ENCODE results near the gene SPTLC3. TPM values are rescaled to one million over a fixed set of nuclear protein-coding genes. Genes with fewer than 3 reads are reported as not detected.
A peak's percentile ranks its signal among the peaks of the same experiment; 100 is the strongest.

Gene SPTLC3
- total RNA-seq, 2 experiments from 2014 or later, result 1.1 to 1.3 TPM

DNA sequence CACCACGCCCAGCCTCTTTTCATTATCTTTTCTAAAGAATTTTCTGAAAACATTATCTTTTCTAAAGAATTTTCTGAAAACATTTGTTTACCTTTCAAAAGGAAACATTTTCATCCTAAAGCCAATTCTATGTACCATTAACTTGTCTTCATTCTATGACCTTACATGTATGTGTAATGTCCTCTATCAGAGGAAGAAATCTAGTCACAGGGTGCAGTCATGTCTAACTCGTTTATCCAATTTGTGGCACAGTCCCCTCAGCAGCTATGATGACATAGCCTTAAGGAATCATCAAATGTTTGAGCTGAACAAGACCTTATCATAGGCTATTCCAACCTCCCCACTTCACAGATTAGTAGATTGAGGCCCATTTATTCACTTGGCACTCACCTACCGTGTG lies 21.5 kb upstream of the SPTLC3 start:
- intact Hi-C loops (cut with DNase I, micrococcal nuclease), result no loop called here
- ATAC-seq, result no peak

DNA sequence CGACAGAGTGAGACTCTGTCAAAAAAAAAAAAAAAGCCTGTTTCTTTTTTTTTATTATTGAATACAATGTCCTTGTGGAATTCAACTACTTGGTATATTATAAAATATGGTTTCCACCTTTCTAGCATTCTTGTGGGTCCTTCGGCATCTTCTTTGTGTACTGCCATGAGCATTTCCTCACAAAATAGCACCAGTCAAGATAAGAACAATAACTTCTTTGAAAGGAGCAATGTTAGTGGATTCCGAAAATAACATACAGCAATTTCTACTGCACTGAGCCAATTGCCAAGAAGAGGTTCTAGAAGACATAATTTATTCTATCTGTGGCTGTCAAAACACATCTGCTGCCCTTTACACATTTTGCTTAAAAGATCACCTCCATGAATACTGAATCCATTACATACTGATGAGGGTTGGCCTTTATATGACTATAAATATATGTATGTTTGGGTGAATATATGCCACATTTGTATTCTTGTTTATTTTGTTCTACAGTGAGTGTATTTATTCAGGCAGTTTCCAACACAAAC lies 19.1 kb upstream of the SPTLC3 start:
- ChIA-PET CTCF (no interaction called here), POLR2A (no interaction called here)
- no peak for DNase-seq
- H3K36me3 Mint-ChIP-seq (ENCODE audit: low read depth), result peaks cover under 1% of the 10 kb centered on the region
- H3K9me3 Mint-ChIP-seq (ENCODE audit: low read depth), result peaks cover 3% of the 10 kb centered on the region
- no peak overlapping the region for H3K27ac Mint-ChIP-seq
- H3K4me1 Mint-ChIP-seq, result no peaks in the 10 kb centered on the region
- intact Hi-C loops (cut with DNase I, micrococcal nuclease), result no loop called here
- no peak for ATAC-seq
- no peak overlapping the region for H3K4me3 Mint-ChIP-seq
- peaks cover 3% of the 10 kb centered on the region for H3K27me3 Mint-ChIP-seq

More for the DNA sequence above, 21.5 kb upstream of the SPTLC3 start:
- no peaks in the 10 kb centered on the region for H3K4me1 Mint-ChIP-seq
- ChIA-PET CTCF (no interaction called here), POLR2A (no interaction called here)
- H3K9me3 Mint-ChIP-seq (ENCODE audit: low read depth), result no peaks in the 10 kb centered on the region
- peaks cover 3% of the 10 kb centered on the region for H3K27me3 Mint-ChIP-seq
- H3K4me3 Mint-ChIP-seq, result no peak overlapping the region
- H3K27ac Mint-ChIP-seq, result no peak overlapping the region
- no peaks in the 10 kb centered on the region for H3K36me3 Mint-ChIP-seq (ENCODE audit: low read depth)
- no peak for DNase-seq

DNA sequence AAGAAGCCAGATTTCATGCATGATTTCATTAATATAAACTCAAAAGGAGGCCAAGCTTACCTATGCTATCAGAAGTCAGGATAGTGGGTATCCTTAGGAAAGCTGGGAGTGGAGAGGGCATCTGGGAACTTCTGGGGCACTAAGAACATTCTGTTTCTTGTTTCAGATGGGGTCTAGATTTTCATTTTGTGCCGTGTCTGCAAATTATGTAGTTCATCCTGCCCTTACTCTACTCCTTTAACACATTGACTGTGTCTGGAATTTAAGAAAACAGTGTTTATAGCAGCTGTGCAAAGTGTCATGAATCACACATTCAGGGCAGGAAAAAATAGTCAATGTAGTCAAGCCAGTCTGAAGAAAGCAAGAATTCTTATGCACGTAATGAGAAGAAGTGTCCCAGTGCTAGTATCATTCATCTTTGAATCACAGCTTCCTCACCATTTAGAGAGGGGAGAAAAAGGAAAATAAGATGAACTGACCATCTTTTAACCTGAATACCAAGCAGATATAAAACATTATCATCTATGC lies 11.6 kb upstream of the SPTLC3 start:
- no peaks in the 10 kb centered on the region for H3K27me3 Mint-ChIP-seq
- DNase-seq, result no peak
- no peak overlapping the region for H3K4me3 Mint-ChIP-seq
- ChIA-PET POLR2A (no interaction called here), CTCF (no interaction called here)
- peaks cover 3% of the 10 kb centered on the region for H3K36me3 Mint-ChIP-seq (ENCODE audit: low read depth)
- intact Hi-C loops (cut with DNase I, micrococcal nuclease), result no loop called here
- H3K4me1 Mint-ChIP-seq, result no peaks in the 10 kb centered on the region
- peaks cover 5% of the 10 kb centered on the region for H3K9me3 Mint-ChIP-seq (ENCODE audit: low read depth)
- no peak overlapping the region for H3K27ac Mint-ChIP-seq
- ATAC-seq, result no peak

DNA sequence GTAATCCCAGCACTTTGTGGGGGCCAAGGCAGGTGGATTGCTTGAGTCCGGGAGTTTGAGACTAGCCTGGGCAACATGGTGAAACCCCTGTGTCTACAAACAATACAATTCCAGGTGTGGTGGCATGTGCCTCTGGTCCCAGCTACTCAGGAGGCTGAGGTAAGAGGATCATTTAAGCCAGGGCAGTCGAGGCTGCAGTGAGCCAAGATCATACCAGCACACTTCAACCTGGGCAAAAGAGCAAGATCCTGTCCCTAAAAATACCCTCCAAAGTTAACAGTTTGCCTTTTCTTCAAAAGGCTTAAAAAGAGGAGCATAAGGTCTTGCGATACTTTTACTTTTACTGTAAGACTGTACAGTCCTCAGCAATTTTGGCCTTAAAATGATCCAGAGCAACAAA lies 10.7 kb upstream of the SPTLC3 start:
- intact Hi-C loops (cut with DNase I, micrococcal nuclease), result no loop called here
- ChIA-PET CTCF (no interaction called here), POLR2A (no interaction called here)
- DNase-seq (no peak), ATAC-seq (no peak)
- H3K4me3 Mint-ChIP-seq, result no peak overlapping the region
- no peaks in the 10 kb centered on the region for H3K27me3 Mint-ChIP-seq
- no peaks in the 10 kb centered on the region for H3K4me1 Mint-ChIP-seq
- no peak overlapping the region for H3K27ac Mint-ChIP-seq
- peaks cover 3% of the 10 kb centered on the region for H3K36me3 Mint-ChIP-seq (ENCODE audit: low read depth)
- H3K9me3 Mint-ChIP-seq (ENCODE audit: low read depth), result peaks cover 5% of the 10 kb centered on the region

DNA sequence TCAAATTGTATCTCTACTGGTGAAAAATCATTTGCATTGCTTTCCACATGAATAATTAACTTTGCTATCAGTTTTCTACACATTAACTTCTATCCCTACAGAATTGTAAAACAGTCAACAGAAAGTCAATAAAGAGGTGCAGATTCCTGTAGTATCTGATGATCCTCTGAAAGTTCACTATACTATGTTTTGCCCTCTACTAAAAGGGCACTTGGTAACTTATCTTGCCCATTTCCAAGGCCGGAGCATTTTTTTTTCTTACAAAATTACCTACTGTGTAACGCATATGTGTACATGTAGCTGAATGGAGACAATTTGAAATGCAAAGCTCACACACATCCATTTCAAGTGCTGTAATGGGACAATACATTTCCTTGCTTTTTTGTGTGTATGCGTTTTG lies 9.6 kb upstream of the SPTLC3 start:
- Mint-ChIP-seq H3K4me1 (no peaks in the 10 kb centered on the region), H3K9me3 (ENCODE audit: low read depth) (peaks cover 5% of the 10 kb centered on the region), H3K27me3 (no peaks in the 10 kb centered on the region), H3K4me3 (no peak overlapping the region), H3K36me3 (ENCODE audit: low read depth) (peaks cover 3% of the 10 kb centered on the region), H3K27ac (no peak overlapping the region)
- POLR2A ChIA-PET, result no interaction called here
- intact Hi-C loops (cut with DNase I, micrococcal nuclease), result no loop called here
- ATAC-seq (no peak), DNase-seq (no peak)
- CTCF ChIA-PET, result interaction anchor here (0.6 kb wide), 1 partner anchor 447 kb away, joined by 3 read pairs; no protein-coding TSS in a partner anchor

DNA sequence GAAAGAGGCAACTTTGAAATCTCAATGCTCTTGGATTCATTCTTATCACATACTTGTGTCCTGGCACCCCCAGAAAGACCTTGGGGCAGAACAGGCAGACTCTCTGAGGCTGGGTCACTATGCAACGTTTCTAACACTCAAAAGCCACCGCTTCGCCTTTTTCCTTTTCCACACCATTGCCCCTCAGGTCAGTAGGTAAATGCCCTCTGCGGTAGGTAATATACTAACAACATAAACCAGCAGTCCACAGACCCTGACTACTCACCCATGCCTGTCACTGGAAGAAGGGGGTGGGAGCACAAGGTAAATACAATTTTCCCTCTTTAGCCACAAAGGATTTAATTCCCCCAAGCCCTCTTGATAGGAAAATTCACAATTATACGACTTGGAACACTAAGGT lies 6.5 kb upstream of the SPTLC3 start:
- H3K9me3 Mint-ChIP-seq (ENCODE audit: low read depth), result no peaks in the 10 kb centered on the region
- no peaks in the 10 kb centered on the region for H3K27me3 Mint-ChIP-seq
- no peak overlapping the region for H3K4me3 Mint-ChIP-seq
- DNase-seq (no peak), ATAC-seq (no peak)
- POLR2A ChIA-PET, result no interaction called here
- no peaks in the 10 kb centered on the region for H3K36me3 Mint-ChIP-seq (ENCODE audit: low read depth)
- H3K4me1 Mint-ChIP-seq, result no peaks in the 10 kb centered on the region
- H3K27ac Mint-ChIP-seq, result no peak overlapping the region
- intact Hi-C loops (cut with DNase I, micrococcal nuclease), result no loop called here
- CTCF ChIA-PET, result interaction anchor here (1.2 kb wide), 1 partner anchor 15 kb away, joined by 4 read pairs; no protein-coding TSS in a partner anchor

DNA sequence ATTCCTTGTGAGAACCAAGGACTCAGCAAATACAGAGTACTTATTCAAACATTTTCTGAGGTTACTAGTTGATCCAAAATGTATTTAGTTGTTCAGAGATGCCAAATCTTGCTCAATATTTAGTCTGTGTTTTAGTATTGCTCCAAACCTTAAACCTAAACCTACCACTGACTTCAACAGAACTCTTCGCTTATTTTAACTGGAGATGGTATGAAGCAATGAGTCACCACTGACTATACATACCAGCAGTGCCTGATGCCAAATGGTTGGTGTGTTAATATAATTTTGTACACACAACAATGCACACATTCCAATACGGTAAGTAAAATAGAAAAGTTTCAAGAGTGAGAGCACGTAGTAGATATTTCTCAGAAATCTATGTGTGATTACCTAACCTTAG lies 1.9 kb upstream of the SPTLC3 start:
- ChIA-PET POLR2A (no interaction called here), CTCF (interaction anchor here (1.0 kb wide), 1 partner anchor 81 kb away, joined by 6 read pairs; no protein-coding TSS in a partner anchor)
- H3K27ac Mint-ChIP-seq, result no peak overlapping the region
- H3K9me3 Mint-ChIP-seq (ENCODE audit: low read depth), result no peaks in the 10 kb centered on the region
- ATAC-seq (no peak), DNase-seq (no peak)
- intact Hi-C loops (cut with DNase I, micrococcal nuclease), result loop anchor here in 1 of 2 experiments (5.0 kb wide), 2 partner anchors 80 to 215 kb away; partner anchors contain the start of gene ISM1
- H3K4me3 Mint-ChIP-seq, result no peak overlapping the region
- no peaks in the 10 kb centered on the region for H3K36me3 Mint-ChIP-seq (ENCODE audit: low read depth)
- no peaks in the 10 kb centered on the region for H3K27me3 Mint-ChIP-seq
- H3K4me1 Mint-ChIP-seq, result peaks cover 35% of the 10 kb centered on the region

DNA sequence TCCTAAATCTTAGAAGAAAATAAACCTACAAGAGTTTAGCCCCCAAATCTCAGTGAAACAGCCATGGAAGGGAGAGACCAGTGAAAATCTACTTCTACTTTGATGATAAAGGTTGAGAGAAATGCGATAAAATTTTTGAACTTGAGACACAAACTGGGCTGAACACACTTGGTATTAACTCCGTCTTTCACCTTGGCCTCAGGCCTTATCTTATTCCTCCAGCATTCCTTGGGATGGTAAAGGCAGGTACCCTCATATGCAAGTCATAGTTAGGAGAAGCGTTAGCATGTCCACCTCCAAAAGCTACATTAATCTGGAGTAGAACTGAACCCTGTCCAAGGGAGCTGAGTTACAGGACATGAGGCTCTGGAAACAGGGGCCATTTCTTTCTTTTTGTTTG lies 1.2 kb upstream of the SPTLC3 start:
- Mint-ChIP-seq H3K27me3 (no peaks in the 10 kb centered on the region), H3K4me1 (peaks cover 36% of the 10 kb centered on the region), H3K27ac (no peak overlapping the region), H3K9me3 (ENCODE audit: low read depth) (no peaks in the 10 kb centered on the region), H3K4me3 (no peak overlapping the region), H3K36me3 (ENCODE audit: low read depth) (no peaks in the 10 kb centered on the region)
- DNase-seq, result no peak
- POLR2A ChIA-PET, result no interaction called here
- no peak for ATAC-seq
- intact Hi-C loops (cut with DNase I, micrococcal nuclease), result loop anchor here in 1 of 2 experiments (5.0 kb wide), 2 partner anchors 80 to 215 kb away; partner anchors contain the start of gene ISM1
- CTCF ChIA-PET, result interaction anchor here (1.0 kb wide), 1 partner anchor 82 kb away, joined by 6 read pairs; no protein-coding TSS in a partner anchor

DNA sequence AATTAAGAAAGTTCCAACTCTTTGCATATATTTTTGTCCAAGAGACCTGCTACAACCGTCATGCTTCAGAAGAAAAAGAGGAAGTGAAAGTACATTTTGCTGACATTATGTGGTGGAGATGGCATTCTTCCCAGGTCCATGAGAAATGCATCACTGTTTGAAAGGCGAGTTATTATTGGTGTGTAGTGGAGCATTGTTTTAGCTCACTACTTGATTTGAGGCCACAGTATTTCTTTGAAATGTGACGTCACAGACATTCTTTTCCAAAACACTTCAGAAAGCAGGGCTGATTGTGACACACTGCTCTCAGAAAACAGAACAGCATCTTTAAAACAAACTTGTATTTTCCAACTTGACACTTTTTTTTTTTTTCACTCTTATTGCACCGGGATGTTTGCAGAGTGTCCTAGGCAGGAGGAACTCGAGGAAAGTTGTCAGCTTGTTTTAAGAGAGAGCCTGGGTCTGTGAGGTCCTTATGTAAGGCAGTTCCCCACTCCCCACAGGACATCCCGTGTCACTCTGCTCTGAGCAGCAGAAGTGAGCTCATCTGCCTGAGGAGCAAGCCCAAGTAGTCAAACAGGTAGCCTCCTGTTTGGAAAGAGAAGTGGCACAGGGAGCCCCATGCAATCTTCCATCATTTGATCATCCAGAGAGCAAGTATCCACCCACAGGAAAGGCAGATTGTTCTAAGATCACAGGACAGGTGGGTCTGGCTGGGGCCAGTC lies 1.1 kb downstream of the SPTLC3 start:
- intact Hi-C loops (cut with DNase I, micrococcal nuclease), result loop anchor here in 1 of 2 experiments (5.0 kb wide), 2 partner anchors 83 to 212 kb away; partner anchors contain the start of gene ISM1
- Mint-ChIP-seq H3K4me1 (peaks cover 42% of the 10 kb centered on the region), H3K9me3 (ENCODE audit: low read depth) (no peaks in the 10 kb centered on the region), H3K27me3 (no peaks in the 10 kb centered on the region), H3K36me3 (ENCODE audit: low read depth) (no peaks in the 10 kb centered on the region), H3K27ac (peak overlapping the region; percentile 80), H3K4me3 (peak overlapping the region; percentile 70)
- POLR2A ChIA-PET, result interaction anchor here (0.6 to 0.7 kb wide), 2 partner anchors 20 to 491 kb away, joined by 4 to 7 read pairs; no protein-coding TSS in a partner anchor
- DNase-seq, result peak; percentile 22
- peak; percentile 76 for ATAC-seq
- CTCF ChIA-PET, result interaction anchor here (0.6 kb wide), 1 partner anchor 108 kb away, joined by 3 read pairs; no protein-coding TSS in a partner anchor

DNA sequence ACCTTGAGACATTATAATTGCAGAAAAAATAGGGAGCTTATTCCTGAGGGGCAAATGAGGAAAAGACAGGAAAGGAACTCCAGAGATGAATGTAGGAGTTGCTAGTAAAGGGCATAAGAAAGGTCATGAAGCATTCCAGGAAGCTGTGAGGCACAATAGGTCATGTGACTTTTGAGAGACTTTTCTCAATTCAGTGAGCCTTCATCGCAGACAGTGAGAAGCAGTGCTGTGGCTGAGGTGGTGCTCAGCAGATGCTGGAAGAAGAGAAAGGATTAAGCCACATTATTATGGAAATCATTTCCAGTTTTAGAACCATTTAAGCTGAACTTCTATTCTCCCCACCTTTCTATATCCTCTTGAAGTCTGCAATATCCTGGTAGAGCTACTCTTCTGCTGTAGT lies 4.1 kb downstream of the SPTLC3 start:
- no peak overlapping the region for H3K4me3 Mint-ChIP-seq
- no peaks in the 10 kb centered on the region for H3K27me3 Mint-ChIP-seq
- H3K4me1 Mint-ChIP-seq, result peaks cover 39% of the 10 kb centered on the region
- POLR2A ChIA-PET, result no interaction called here
- peaks cover 3% of the 10 kb centered on the region for H3K9me3 Mint-ChIP-seq (ENCODE audit: low read depth)
- intact Hi-C loops (cut with DNase I, micrococcal nuclease), result no loop called here
- H3K27ac Mint-ChIP-seq, result peak overlapping the region; percentile 24
- DNase-seq, result no peak
- no peaks in the 10 kb centered on the region for H3K36me3 Mint-ChIP-seq (ENCODE audit: low read depth)
- no peak for ATAC-seq
- CTCF ChIA-PET, result interaction anchor here (0.7 to 0.9 kb wide), 2 partner anchors 41 to 226 kb away, joined by 3 read pairs; no protein-coding TSS in a partner anchor

DNA sequence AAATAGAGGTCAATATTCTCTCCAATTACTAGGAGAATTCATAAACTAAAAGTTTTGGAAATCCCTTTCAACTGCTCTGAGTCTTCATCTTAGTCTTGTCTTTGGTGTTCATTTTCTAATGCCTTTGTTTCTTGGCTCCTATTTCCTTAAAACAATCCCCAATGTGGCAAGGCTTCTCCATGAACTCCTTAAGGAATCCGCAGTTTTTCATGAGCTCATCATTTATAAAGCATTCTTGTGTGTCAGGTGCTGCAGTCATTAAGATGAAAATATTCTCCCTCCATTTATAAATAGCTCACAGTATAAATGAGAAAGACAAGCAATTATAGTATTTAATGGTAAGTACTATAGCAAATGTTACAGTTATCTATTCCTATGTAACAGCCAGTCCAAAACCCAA lies 4.6 kb downstream of the SPTLC3 start:
- no peak for DNase-seq
- Mint-ChIP-seq H3K4me3 (no peak overlapping the region), H3K27ac (no peak overlapping the region), H3K36me3 (ENCODE audit: low read depth) (no peaks in the 10 kb centered on the region), H3K4me1 (peaks cover 34% of the 10 kb centered on the region), H3K9me3 (ENCODE audit: low read depth) (peaks cover 3% of the 10 kb centered on the region), H3K27me3 (no peaks in the 10 kb centered on the region)
- POLR2A ChIA-PET, result no interaction called here
- ATAC-seq, result no peak
- CTCF ChIA-PET, result interaction anchor here (0.7 to 0.9 kb wide), 2 partner anchors 42 to 225 kb away, joined by 3 read pairs; no protein-coding TSS in a partner anchor
- intact Hi-C loops (cut with DNase I, micrococcal nuclease), result no loop called here

DNA sequence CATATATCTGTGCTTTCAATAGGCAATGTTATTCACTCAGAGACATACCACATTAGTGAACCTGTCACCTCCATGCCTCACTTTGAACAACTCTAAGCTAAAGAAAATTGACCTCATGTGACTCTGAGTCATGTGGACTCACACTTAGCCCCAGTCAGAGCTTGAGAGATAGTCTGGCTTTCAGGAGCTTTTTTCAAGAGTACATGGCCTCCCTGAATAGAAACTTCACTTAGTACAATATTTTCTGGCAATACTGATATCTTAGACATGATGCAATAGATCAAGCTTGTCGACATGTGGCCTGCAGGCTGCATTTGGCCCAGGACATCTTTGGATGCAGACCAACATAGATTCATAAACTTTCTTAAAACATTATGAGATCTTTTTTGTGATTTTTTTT lies 8.5 kb downstream of the SPTLC3 start:
- no peaks in the 10 kb centered on the region for H3K36me3 Mint-ChIP-seq (ENCODE audit: low read depth)
- H3K27ac Mint-ChIP-seq, result no peak overlapping the region
- CTCF ChIA-PET, result interaction anchor here (0.6 to 1.1 kb wide), 3 partner anchors 16 to 103 kb away, joined by 3 to 4 read pairs (median 4); no protein-coding TSS in a partner anchor
- H3K9me3 Mint-ChIP-seq (ENCODE audit: low read depth), result peaks cover 17% of the 10 kb centered on the region
- ATAC-seq (no peak), DNase-seq (no peak)
- no peaks in the 10 kb centered on the region for H3K27me3 Mint-ChIP-seq
- no peak overlapping the region for H3K4me3 Mint-ChIP-seq
- POLR2A ChIA-PET, result no interaction called here
- intact Hi-C loops (cut with DNase I, micrococcal nuclease), result no loop called here
- H3K4me1 Mint-ChIP-seq, result peaks cover 7% of the 10 kb centered on the region

Data from activated CD4-positive, alpha-beta T cell treated with anti-CD3 and anti-CD28 coated beads for 36 hours (primary cell).